GM21576 (cell line): ENCODE measurements around the gene SLAMF7.
A peak's percentile ranks its signal among the peaks of the same experiment; 100 is the strongest.
"Not testable (repeated sequence)": the region's sequence is repeated elsewhere in the genome, so short reads cannot be mapped to it uniquely, and the experiment has no call there.

Source experiments
- ATAC-seq: cut with Tn5 transposase; IDR thresholded peaks from one replicate; pipeline ENCODE4 v1.9.1; 2021; ENCODE audit warnings: mild to moderate bottlenecking, moderate library complexity; ENCODE audit not compliant: unreplicated experiment

The SLAMF7 gene

DNA sequence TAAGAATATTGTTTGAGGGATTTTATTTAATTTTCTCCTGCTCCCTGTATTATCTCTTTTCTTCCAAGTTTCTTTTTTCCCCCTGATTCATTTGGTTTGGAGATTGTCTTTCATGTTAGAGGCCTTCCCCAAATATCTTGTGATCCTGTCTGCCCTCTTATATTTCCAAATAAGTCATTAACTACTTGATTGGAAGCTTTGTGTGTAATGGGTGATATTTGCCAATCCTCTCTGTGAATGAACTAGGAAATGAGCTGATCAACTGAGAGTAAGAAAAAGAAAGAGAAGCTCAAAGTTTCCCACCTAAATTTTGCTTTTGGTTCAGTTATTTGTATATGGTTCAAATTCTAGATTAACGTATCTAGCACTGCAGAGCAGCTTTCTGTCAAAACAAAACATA is 33.3 kb downstream of the SLAMF7 start:
- no peak for ATAC-seq

GRCh38 chr1:160773093-160773492 is 34.0 kb downstream of the SLAMF7 start:
- no peak for ATAC-seq

- ATAC-seq = no peak
Observed at GRCh38 chr1:160774886-160775719, 36.1 kb downstream of the SLAMF7 start.

DNA sequence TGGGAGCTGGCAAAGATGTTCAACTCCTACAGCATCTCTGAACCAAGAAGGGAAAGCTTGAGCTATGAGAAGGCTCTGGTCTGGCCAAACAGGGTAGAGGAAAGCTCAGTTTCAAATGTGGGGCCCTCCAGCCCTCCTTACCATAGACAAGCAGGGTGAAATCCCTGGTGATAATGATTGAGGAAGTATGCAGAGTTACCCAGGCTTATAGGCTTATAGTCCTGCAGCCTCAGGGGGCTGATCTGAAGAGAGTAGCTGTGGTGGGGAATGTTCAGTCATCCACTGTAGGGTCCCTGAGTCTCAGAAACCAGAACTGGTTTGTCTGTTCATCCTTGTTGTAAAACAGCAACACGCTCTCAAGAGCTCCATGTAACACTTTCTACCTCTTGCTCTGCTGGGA is 37.1 kb downstream of the SLAMF7 start:
- ATAC-seq = no peak

- no peak for ATAC-seq
Observed at GRCh38 chr1:160777486-160778089, 38.5 kb downstream of the SLAMF7 start.

- ATAC-seq = no peak
Observed at GRCh38 chr1:160778976-160779375, 39.9 kb downstream of the SLAMF7 start.

- no peak for ATAC-seq
Observed at GRCh38 chr1:160779626-160780397, 40.8 kb downstream of the SLAMF7 start.

- ATAC-seq = no peak
Observed at GRCh38 chr1:160780398-160780755, 41.3 kb downstream of the SLAMF7 start.

- no peak for ATAC-seq
Observed at GRCh38 chr1:160781186-160781766, 42.2 kb downstream of the SLAMF7 start.

GRCh38 chr1:160781914-160782689 is 43.1 kb downstream of the SLAMF7 start:
- ATAC-seq = peak; percentile 83

- ATAC-seq = not testable (repeated sequence)
Observed at GRCh38 chr1:160782988-160783765, 44.1 kb downstream of the SLAMF7 start.

DNA sequence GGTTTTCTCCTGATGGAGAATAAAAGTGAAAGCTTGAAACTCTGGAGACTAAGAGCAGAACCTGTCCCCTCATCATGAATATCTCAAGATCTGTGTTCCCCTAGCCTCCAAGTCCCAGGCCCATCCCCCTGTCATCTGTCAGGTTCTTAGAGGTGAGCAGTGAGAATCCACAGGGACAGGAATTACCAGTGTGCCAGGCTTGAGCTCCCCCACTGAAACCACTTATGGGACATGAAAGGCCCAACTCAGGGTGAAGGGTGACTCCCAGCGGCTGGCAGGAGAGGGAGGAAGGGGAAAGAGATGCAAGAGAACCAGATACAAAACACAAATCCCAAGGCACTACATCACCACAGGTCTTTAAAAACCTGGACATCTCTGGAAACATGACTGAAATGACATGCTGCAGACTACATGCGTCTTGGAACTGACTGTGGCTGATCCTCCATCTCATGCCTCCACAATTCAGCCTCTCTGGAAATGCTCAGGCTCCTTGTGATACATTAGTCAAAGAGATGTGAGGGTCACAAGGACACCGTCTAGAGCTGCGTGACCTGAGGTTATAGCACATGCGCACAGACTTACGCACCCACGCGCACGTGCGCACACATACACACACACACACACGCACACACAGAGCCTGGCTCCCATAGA is 50.1 kb downstream of the SLAMF7 start:
- no peak for ATAC-seq

DNA sequence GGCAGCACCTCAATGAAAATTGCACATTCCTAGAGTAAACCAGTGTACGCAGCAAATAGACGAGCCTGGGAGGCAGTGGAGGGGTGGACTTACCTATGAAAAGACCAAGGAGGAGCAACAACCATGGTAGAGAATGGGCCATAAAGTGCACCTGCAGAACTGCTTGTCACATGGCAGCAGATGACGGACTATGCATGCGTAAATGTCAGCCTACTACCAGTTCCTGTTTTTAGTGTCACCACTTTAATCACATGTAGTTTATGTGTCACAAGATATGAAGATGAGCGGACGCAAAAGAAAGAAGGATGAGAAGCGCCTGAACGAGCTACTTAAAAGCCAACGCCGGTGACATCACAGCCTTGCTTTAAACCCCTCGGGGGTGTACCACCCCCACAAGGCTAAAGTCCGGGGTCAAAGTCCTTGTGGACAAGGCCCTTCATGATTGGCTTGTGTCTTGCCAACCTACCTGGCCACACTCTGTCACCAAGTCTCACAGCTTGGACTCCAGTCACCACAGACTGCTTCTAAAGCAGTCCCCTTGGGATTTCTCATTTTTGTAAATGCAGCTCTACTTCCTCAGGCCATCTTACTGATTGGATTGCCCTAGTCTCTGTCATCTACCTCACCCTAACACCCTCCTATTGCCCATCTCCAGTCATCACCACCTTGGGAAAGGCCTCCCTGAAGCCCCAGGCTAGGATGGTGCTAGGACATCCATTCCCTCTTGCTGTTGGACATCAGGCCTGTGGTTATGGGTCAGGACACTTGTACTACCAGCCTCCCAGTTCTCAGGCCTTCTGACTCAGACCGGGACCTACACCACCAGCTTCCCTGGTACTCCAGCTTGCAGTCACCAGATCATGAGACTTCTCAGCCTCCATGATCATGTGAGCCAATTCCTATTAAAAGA is 50.9 kb downstream of the SLAMF7 start:
- peak; percentile 75 for ATAC-seq

- no peak for ATAC-seq
Observed at GRCh38 chr1:160794376-160794775, 55.3 kb downstream of the SLAMF7 start.

- ATAC-seq = peak; percentile 66
Observed at GRCh38 chr1:160795951-160796383, 56.9 kb downstream of the SLAMF7 start, which contains the start of gene LY9. LY9 (plus strand) TSS chr1:160796174; CDS start chr1:160796188, 14 bp downstream.

DNA sequence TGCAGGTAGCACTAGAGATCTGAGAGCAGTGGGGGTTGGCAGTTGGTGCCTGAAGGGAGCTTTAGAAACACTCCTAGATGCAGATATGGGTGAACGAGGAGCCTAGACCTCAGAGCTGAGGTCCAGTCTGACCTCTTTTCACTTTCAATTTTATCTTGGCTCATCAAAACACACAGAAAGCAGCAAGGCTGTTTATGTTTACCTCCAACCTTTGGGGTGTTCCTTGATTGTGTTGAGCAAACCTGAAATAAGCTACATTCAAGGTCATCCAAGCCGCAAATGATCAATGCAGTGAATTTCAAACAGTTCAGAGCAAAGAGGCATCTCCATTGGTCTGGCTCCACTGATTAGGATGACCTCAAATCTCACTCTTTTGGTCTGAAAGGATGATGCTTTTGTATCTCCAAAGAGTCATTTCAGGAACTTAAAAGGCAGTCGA is 58.2 kb downstream of the SLAMF7 start:
- ATAC-seq = no peak

GRCh38 chr1:160797861-160798273 is 58.8 kb downstream of the SLAMF7 start:
- ATAC-seq = no peak

DNA sequence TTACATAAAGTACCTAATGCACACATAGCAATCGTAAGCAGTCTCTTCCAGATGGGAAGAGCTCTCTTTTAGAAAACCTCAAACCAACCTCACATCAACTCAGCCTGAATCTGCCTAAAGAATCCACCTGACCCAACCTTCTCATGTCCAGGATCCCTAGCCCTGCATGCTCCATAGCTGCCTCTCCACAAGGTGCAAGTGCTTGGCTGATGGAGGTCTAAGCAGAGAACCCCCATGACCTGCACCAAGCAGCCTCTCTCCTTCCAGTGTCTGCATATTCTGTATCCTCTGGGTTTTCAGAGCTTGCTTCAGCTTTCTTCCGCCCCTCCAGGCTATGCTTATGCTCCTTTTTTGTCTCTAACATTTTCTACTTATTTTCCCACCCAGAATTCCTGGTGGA is 59.4 kb downstream of the SLAMF7 start:
- no peak for ATAC-seq
